D721Med (cell line): ENCODE data around the gene RPL32.

ENCODE experiments used
- DNase-seq: peaks from one replicate; pipeline ENCODE4 v3.0.0; 2011; ENCODE audit warnings: low spot score; ENCODE audit not compliant: insufficient read length
- FAIRE-seq: peaks from 2 replicates; lab custom pipeline; 2011; peaks lifted over from hg19 to GRCh38; lab: Jason Lieb, UNC
- TF ChIP-seq, protein P1 (sequence below): IDR thresholded peaks from 2 replicates; pipeline ENCODE4 v1.5.1; 2012; ENCODE audit warnings: mild to moderate bottlenecking, control low read depth; ENCODE audit not compliant: insufficient read depth; ENCODE audit errors: missing control alignments

Gene RPL32

DNA sequence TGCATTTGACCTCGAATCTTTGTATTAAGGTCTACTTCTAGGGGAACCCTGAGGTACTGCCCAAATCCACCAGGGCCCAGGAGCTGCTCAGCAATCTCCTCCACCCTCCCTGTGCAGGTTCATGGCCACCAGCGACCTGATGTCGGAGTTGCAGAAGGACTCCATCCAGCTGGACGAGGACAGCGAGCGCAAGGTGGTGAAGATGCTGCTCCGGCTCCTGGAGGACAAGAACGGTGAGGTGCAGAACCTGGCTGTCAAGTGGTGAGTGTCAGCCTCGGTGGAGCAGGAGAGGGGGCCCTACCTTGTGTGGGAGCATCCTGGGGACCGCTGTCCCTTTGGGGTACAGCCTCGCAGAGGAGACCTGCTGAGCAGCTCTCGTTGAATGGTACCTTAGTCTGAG, 38.0 kb downstream of the RPL32 start:
- no peak for DNase-seq
- TF ChIP-seq, protein P1, sequence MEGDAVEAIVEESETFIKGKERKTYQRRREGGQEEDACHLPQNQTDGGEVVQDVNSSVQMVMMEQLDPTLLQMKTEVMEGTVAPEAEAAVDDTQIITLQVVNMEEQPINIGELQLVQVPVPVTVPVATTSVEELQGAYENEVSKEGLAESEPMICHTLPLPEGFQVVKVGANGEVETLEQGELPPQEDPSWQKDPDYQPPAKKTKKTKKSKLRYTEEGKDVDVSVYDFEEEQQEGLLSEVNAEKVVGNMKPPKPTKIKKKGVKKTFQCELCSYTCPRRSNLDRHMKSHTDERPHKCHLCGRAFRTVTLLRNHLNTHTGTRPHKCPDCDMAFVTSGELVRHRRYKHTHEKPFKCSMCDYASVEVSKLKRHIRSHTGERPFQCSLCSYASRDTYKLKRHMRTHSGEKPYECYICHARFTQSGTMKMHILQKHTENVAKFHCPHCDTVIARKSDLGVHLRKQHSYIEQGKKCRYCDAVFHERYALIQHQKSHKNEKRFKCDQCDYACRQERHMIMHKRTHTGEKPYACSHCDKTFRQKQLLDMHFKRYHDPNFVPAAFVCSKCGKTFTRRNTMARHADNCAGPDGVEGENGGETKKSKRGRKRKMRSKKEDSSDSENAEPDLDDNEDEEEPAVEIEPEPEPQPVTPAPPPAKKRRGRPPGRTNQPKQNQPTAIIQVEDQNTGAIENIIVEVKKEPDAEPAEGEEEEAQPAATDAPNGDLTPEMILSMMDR = no peak
- no peak for FAIRE-seq

DNA sequence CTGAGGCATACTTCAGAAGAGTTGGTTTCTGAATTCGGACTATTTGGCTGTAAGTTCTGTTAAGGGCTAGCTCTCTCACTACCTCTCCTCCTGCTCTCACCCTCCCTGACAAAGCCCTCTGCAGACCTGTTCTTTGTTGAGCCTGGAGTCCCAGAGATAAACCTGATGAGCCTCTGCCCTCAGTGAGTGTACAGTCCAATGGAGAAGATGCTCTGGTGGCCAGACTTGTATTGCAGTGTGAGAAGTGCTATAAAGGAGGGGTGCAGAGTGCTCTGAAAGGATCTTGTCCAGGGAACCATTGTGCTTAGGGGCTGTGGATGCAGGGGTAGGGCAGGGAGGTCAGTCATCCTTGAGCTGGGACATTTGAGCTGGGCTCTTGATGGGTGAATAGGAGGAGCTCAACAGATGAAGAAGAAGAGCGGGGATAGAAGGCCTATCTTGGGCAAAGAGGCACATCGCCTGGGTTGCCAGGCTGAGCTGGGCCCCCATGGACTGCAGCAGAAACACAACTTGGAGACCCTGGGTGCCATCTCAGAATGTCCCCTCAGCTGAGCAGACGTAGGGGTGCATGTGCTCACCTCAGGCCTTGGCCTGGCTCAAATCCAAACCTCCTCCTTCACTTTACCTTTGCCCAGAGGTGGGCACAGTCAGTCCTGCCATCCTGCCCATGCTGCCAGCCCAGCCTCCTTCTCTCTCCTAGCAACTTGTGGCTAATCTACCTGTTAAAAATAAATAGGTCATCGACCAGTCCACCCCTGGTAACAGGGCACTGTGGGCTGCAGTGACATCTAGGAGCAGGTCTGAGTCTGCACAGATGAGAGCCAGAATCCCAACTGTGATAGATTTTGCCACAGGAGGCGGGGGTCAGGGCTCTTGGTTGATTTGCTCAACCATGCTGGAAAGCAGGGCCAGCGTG, 41.6 kb downstream of the RPL32 start:
- TF ChIP-seq, protein P1 = no peak
- no peak for DNase-seq
- no peak for FAIRE-seq

DNA sequence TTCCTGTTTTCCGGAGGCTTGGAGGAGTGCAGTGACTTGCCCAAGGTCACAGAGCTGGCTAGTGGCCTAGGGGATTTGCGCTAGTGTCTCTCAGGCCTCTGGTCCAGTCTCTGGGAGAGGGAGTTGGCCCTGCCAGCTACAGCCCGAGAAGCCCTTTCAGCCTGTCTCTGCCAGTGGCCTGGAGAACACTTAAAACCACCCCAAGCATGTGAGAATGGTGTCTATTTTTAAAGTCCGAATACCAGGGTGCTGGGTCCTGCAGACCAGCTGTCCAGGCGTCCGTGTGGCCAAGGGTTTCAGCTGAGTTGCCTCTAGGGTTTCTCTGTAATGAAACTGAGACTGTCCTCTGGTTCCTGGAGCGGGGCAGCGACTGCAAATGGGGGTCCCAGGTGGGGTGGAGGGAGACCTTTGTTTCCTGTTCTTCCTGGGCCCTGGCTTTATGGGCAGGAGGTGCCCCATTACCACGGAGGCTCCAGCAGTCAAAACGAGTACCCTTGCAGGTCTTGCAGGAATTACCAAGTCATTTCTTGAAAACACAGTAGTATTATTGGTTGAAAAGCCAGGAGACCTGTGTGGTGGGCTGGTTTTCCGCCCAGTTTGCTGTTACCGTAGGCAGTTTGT, 42.7 kb downstream of the RPL32 start:
- TF ChIP-seq, protein P1 = no peak
- no peak for FAIRE-seq
- no peak for DNase-seq

DNA sequence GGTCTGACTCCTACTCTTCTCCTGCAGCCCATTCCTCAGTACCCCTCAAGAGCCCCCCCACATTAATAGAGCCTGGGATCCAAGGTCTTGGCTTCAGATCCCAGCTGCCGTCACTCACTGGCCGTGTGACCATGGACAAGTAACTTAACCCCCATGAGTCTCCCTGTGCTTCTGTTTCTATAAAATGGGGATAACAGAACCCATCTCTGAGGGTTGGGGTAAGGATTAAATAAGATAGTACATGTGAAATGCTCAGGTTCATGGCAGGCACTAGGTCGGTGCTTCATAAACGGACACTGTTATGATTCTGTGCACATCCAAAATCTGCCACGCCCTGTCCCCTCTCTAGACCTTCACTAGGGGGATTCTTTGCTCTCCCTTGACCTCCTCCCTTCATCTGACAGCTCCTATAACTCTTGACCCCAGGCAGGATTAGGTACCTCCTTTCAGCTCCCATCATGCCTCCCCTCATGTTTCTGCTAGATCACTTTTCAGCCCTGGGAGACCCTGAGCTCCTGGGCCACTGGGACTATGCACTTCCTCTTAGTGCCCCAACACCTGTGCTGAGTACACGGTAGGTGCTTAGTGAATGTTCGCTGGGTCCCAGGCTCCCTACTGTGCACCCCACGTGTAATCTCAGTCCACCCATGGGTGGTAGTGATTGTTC, 43.3 kb downstream of the RPL32 start:
- FAIRE-seq = no peak
- TF ChIP-seq, protein P1 = no peak
- DNase-seq = no peak

DNA sequence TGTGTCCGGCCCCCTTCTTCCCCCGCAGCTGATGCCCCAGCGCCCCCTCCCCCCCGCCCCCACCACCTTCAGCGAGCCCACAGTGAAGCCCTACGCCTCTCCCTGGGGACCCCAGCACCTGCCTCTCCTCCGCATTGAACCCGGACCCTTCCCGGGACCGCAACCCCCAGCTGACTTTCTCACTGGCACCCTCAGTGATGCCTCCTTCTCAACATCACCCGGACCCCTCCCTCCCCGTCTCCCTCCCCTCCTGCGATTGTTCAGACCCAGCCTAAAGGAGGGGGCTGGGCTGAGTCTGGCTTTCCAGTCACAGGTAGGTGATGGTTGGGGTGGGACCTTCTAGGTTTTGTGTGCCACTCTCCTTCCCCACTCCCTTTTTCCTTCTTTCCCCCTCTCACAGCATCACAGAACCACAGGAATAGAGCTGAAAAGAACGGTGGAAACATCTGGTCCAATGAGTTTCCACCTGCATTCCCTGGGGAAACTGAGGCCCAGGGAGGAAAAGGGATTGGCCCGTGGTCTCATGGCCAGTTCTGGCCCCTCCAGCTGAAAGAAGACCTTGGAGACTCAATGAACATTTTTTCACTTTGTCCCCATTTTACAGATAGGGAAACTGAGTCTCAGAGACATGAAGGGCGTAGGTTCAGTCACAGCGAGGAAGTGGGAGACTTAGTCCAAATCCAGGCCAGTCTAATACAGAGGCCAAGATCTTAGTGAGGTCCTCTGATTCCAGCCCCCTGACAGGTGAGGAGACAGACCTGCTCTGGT, 44.1 kb downstream of the RPL32 start:
- TF ChIP-seq, protein P1 = no peak
- FAIRE-seq = no peak
- DNase-seq = no peak

DNA sequence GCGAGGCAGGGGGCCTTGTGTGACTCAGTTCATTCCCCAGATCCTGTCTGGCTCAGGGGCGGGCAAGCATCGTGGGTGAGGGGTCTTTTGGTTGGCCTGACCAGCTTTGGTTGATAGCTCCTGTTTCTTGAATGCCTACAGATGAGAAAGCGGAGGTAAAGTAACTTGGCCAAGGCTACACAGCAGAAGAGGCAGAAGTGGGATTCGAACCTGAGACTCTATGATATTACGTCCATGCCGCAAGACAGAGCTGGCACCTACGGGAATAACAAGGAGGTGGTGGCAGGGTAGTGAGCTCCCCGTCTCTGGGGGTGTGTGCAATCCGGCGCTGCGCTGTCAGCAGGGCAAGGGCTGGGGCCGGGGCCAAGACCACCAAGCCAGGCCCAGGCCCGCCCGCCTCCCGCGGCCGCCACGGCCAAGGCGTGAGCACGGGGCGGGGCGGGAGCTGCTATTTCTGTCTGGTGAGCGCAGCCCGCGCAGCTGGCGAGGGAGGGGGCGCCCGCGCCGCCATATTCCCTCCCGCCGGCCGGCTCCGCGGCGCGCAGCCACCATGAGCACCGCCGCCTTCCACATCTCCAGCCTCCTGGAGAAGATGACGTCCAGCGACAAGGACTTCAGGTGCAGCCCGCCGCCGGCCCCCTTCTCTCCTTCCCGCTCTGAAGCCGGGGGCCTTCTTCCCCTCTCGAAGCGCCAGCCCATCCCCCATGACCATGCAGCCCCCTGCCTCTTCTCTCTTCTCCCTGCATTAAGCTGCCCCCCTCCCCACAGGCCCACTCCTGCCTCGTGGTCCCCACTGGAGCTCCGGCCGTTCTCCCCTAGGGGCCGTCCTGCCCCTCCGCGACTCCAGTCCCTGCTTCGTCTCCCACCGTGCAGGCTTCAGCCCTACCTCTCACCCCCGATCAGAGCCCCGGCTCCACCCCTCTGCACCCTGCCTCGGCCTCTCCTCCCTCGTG, 44.9 kb downstream of the RPL32 start, which contains the start of gene CAND2:
CAND2 (plus strand) TSS at position 510 of the 953 bp plus-strand sequence; CDS start at position 551, 41 bp downstream.
- FAIRE-seq = no peak
- TF ChIP-seq, protein P1 = no peak
- DNase-seq = no peak
